ENCODE results near the gene IL18R1. TPM values are rescaled to one million over a fixed set of nuclear protein-coding genes. Genes with fewer than 3 reads are reported as not detected.

Gene IL18R1
- total and polyA plus RNA-seq, 4 donors, result 7.5 to 63.5 (median 25.7) TPM

DNA sequence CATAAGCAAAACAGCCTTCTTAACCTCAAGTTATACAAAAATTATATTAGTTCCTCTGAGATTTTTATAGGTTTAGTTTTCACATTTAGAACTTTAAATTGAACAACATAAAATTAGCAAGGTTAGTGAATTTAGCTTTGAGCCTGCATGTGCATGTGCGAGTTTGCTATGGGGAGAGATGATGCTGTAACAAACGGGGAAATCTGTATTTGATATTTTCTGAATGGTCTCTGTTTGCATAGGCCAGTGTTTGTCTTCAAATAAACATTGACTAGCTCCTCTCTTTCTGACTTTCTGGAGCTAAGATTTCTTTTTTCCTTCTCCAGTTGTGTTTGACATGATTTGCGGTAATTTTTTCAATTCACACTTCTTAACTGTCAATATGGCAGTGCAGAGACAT lies 36.5 kb downstream of the IL18R1 start:
- Histone ChIP-seq H3K36me3 (ENCODE audit: control insufficient read depth in 4 of 4, insufficient read depth in 4 of 4, low read length in 4 of 4) (peaks cover 0 to 5% (median 0%) of the 10 kb centered on the region in 4 donors), H3K9ac (ENCODE audit: insufficient read depth in 1 of 2, low read length in 2 of 2) (no peak overlapping the region), H3K9me3 (ENCODE audit: control insufficient read depth in 4 of 4, insufficient read depth in 3 of 4, low read length in 3 of 4) (no peaks in the 10 kb centered on the region), H3K27me3 (ENCODE audit: control insufficient read depth in 3 of 3, insufficient read depth in 3 of 3, low read length in 2 of 3) (no peaks in the 10 kb centered on the region), H3K27ac (ENCODE audit: low read depth in 1 of 2, low read length in 1 of 2) (no peak overlapping the region), H3K4me1 (ENCODE audit: control insufficient read depth in 5 of 5, insufficient read depth in 5 of 5, low read length in 5 of 5) (no peaks in the 10 kb centered on the region), H3K4me3 (no peak overlapping the region)
- WGBS, 2 donors, result 79% methylated on average over 3 of the region's 3 CpGs
- DNase-seq (no peak), ATAC-seq (ENCODE audit: insufficient read depth, low FRiP score) (no peak)
- TF ChIP-seq, protein P1, sequence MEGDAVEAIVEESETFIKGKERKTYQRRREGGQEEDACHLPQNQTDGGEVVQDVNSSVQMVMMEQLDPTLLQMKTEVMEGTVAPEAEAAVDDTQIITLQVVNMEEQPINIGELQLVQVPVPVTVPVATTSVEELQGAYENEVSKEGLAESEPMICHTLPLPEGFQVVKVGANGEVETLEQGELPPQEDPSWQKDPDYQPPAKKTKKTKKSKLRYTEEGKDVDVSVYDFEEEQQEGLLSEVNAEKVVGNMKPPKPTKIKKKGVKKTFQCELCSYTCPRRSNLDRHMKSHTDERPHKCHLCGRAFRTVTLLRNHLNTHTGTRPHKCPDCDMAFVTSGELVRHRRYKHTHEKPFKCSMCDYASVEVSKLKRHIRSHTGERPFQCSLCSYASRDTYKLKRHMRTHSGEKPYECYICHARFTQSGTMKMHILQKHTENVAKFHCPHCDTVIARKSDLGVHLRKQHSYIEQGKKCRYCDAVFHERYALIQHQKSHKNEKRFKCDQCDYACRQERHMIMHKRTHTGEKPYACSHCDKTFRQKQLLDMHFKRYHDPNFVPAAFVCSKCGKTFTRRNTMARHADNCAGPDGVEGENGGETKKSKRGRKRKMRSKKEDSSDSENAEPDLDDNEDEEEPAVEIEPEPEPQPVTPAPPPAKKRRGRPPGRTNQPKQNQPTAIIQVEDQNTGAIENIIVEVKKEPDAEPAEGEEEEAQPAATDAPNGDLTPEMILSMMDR (IDR thresholded peaks at IDR 0.05; ENCODE audit: control extremely low read depth, extremely low read depth), result no peak

DNA sequence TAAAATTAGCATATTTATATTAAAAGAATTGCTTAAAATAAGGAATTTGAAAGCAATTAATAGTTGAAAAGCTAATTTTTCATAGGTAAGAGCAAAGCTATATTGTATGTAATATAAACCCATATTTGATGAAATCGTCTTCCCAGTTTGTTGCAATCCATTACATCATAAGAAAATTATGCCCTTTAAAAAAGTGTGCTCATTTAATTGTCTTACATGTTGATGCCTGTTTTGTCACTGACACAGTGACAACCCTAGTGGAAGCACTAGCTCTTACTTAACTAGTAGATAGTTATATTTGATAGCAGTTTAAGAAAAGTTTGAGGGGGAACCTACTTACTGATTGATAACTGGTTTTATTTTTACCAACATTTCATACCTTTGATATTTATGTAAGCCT lies 37.3 kb downstream of the IL18R1 start:
- no peak overlapping the region for H3K9ac ChIP-seq (ENCODE audit: insufficient read depth in 1 of 2, low read length in 2 of 2)
- no peak for DNase-seq
- no peaks in the 10 kb centered on the region for H3K4me1 ChIP-seq (ENCODE audit: control insufficient read depth in 5 of 5, insufficient read depth in 5 of 5, low read length in 5 of 5)
- no peak for ATAC-seq (ENCODE audit: insufficient read depth, low FRiP score)
- TF ChIP-seq, protein P1 (IDR thresholded peaks at IDR 0.05; ENCODE audit: control extremely low read depth, extremely low read depth), result no peak
- H3K36me3 ChIP-seq (ENCODE audit: control insufficient read depth in 4 of 4, insufficient read depth in 4 of 4, low read length in 4 of 4), result peaks cover 0 to 1% (median 0%) of the 10 kb centered on the region in 4 donors
- H3K27me3 ChIP-seq (ENCODE audit: control insufficient read depth in 3 of 3, insufficient read depth in 3 of 3, low read length in 2 of 3), result no peaks in the 10 kb centered on the region
- H3K27ac ChIP-seq (ENCODE audit: low read depth in 1 of 2, low read length in 1 of 2), result no peak overlapping the region
- no peak overlapping the region for H3K4me3 ChIP-seq
- H3K9me3 ChIP-seq (ENCODE audit: control insufficient read depth in 4 of 4, insufficient read depth in 3 of 4, low read length in 3 of 4), result no peaks in the 10 kb centered on the region
- WGBS, 2 donors, result 42 to 46% methylated on average over 1 of the region's 1 CpG

DNA sequence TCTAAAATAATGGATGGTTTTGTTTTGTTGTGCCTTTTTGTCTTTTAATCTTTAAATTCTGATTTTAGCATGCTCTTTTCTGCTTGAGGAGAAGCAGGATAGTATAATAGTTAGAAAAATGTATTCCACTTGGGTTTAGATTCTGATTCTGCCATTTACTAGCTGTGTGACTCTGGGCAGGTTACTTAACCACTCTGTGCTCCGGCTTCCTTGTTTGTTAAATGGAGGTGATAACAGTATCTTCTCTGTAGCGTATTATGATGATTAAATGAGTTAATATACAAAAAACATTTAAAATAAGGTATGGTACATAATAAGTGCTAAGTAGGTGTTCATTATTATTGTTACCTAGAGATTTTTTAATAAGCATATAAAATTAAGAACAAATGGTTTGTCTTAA lies 40.4 kb downstream of the IL18R1 start:
- no peaks in the 10 kb centered on the region for H3K9me3 ChIP-seq (ENCODE audit: control insufficient read depth in 4 of 4, insufficient read depth in 3 of 4, low read length in 3 of 4)
- DNase-seq (no peak), ATAC-seq (ENCODE audit: insufficient read depth, low FRiP score) (no peak)
- 94 to 95% methylated on average over 2 of the region's 2 CpGs for WGBS, 2 donors
- no peaks in the 10 kb centered on the region for H3K4me1 ChIP-seq (ENCODE audit: control insufficient read depth in 5 of 5, insufficient read depth in 5 of 5, low read length in 5 of 5)
- TF ChIP-seq, protein P1 (IDR thresholded peaks at IDR 0.05; ENCODE audit: control extremely low read depth, extremely low read depth), result no peak
- no peaks in the 10 kb centered on the region for H3K27me3 ChIP-seq (ENCODE audit: control insufficient read depth in 3 of 3, insufficient read depth in 3 of 3, low read length in 2 of 3)
- H3K36me3 ChIP-seq (ENCODE audit: control insufficient read depth in 4 of 4, insufficient read depth in 4 of 4, low read length in 4 of 4), result no peaks in the 10 kb centered on the region
- H3K4me3 ChIP-seq, result no peak overlapping the region
- no peak overlapping the region for H3K9ac ChIP-seq (ENCODE audit: insufficient read depth in 1 of 2, low read length in 2 of 2)
- no peak overlapping the region for H3K27ac ChIP-seq (ENCODE audit: low read depth in 1 of 2, low read length in 1 of 2)

DNA sequence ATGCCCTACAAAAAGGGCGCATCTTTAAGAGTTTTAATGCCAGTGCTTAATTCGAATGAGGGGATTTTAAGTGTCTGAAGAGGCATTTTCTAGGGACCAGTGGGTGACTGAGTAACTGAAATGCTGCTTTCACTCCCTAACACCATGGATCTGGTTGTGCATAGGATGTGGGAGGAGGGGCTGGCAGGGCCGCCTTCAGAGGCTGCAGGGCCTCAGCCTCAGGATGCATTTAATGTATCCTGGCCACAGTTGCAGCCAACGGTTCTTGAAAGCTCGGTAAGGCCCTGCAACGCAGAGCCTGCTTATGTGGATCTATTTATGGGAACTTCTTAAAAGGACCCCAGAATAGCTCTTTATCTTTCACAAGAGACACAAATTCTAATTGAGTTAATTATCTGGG lies 41.6 kb downstream of the IL18R1 start:
- Histone ChIP-seq H3K4me1 (ENCODE audit: control insufficient read depth in 5 of 5, insufficient read depth in 5 of 5, low read length in 5 of 5) (no peaks in the 10 kb centered on the region), H3K9ac (ENCODE audit: insufficient read depth in 1 of 2, low read length in 2 of 2) (no peak overlapping the region), H3K27me3 (ENCODE audit: control insufficient read depth in 3 of 3, insufficient read depth in 3 of 3, low read length in 2 of 3) (no peaks in the 10 kb centered on the region), H3K4me3 (no peak overlapping the region), H3K27ac (ENCODE audit: low read depth in 1 of 2, low read length in 1 of 2) (no peak overlapping the region), H3K9me3 (ENCODE audit: control insufficient read depth in 4 of 4, insufficient read depth in 3 of 4, low read length in 3 of 4) (no peaks in the 10 kb centered on the region), H3K36me3 (ENCODE audit: control insufficient read depth in 4 of 4, insufficient read depth in 4 of 4, low read length in 4 of 4) (no peaks in the 10 kb centered on the region)
- 86 to 94% methylated on average over 6 of the region's 6 CpGs for WGBS, 2 donors
- DNase-seq (no peak), ATAC-seq (ENCODE audit: insufficient read depth, low FRiP score) (no peak)
- TF ChIP-seq, protein P1 (IDR thresholded peaks at IDR 0.05; ENCODE audit: control extremely low read depth, extremely low read depth), result no peak

All from lung (tissue), 12 donors.